ENCODE measurements around the gene NCBP1. TPM values are rescaled to one million over a fixed set of nuclear protein-coding genes. Genes with fewer than 3 reads are reported as not detected.
"Not testable (repeated sequence)": the region's sequence is repeated elsewhere in the genome, so short reads cannot be mapped to it uniquely, and the experiment has no call there.

Gene NCBP1
- total RNA-seq, 1 donor from 2014 or later = 25.4 TPM

GRCh38 chr9:97601228-97601898 is 32.3 kb upstream of the NCBP1 start:
- TF ChIP-seq, protein P1, sequence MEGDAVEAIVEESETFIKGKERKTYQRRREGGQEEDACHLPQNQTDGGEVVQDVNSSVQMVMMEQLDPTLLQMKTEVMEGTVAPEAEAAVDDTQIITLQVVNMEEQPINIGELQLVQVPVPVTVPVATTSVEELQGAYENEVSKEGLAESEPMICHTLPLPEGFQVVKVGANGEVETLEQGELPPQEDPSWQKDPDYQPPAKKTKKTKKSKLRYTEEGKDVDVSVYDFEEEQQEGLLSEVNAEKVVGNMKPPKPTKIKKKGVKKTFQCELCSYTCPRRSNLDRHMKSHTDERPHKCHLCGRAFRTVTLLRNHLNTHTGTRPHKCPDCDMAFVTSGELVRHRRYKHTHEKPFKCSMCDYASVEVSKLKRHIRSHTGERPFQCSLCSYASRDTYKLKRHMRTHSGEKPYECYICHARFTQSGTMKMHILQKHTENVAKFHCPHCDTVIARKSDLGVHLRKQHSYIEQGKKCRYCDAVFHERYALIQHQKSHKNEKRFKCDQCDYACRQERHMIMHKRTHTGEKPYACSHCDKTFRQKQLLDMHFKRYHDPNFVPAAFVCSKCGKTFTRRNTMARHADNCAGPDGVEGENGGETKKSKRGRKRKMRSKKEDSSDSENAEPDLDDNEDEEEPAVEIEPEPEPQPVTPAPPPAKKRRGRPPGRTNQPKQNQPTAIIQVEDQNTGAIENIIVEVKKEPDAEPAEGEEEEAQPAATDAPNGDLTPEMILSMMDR (IDR thresholded peaks at IDR 0.05) = no peak
- ATAC-seq (no peak), DNase-seq (no peak)
- H3K36me3 ChIP-seq = peaks cover 67% of the 10 kb centered on the region
- intact Hi-C loops (cut with DNase I) = no loop called here
- no peak overlapping the region for H3K4me3 ChIP-seq
- no peaks in the 10 kb centered on the region for H3K9me3 ChIP-seq
- peaks cover 6% of the 10 kb centered on the region for H3K4me1 ChIP-seq
- H3K27me3 ChIP-seq = no peaks in the 10 kb centered on the region
- H3K27ac ChIP-seq = no peak overlapping the region

DNA sequence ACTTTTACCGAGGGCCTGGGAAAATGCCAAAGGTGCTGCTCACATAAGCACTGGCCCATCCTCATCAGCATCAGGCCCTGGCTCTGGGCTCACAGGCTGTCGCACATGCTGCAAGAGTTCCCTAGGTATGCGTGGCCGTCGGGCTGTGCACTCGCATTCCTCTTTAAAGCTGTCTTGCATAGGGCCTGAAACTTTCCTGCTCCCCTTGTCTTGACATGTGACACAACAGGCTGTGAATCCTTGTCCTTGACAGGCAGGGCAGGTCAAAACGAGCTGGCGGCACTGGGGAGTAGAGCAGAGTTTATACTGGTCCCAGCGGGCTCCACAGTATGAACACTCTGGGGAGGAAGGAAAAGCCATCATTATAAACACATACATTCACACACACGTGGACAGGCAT is 31.2 kb upstream of the NCBP1 start:
- no peaks in the 10 kb centered on the region for H3K27me3 ChIP-seq
- no peak overlapping the region for H3K27ac ChIP-seq
- peaks cover 6% of the 10 kb centered on the region for H3K4me1 ChIP-seq
- intact Hi-C loops (cut with DNase I) = no loop called here
- DNase-seq = no peak
- no peak for ATAC-seq
- no peak overlapping the region for H3K4me3 ChIP-seq
- TF ChIP-seq, protein P1 (IDR thresholded peaks at IDR 0.05) = no peak
- H3K9me3 ChIP-seq = no peaks in the 10 kb centered on the region
- peaks cover 72% of the 10 kb centered on the region for H3K36me3 ChIP-seq

DNA sequence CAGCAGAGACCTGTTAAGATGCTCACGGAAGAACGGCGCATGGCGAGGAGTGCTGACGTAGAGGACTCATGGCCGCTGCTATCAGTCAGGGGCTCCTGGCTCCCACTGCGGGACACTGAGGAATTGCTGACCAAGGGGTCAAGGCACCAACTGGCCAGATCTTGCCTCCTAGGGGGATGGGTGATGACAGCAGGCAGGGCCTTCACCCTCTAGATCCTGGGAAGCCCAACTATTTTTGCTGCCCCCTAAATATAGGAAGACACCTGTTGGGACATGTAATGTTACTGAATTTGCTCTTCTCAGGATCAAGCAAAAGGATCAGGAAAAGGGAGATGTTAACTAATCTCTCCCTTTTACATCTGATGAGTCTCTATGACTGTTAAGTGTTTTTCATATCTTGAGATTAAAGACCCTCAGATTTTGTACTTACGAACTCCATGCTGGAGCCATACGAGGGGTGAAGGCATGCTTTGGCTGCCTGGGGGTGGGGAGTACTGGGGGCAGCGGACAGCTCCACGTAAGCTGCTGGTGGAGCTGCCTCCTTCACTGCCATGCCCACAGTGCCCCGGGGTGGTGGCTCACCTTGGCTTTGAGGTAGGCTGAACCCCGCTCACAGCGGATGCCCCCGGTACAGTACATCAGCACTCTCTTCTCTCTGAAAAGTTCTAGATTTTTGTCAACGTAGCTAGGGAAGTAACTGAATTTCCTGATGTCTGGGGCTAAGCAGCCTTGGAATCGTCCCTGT is 28.5 kb upstream of the NCBP1 start:
- H3K36me3 ChIP-seq = peaks cover 83% of the 10 kb centered on the region
- no peaks in the 10 kb centered on the region for H3K27me3 ChIP-seq
- no peak overlapping the region for H3K27ac ChIP-seq
- H3K4me3 ChIP-seq = no peak overlapping the region
- TF ChIP-seq, protein P1 (IDR thresholded peaks at IDR 0.05) = no peak
- H3K4me1 ChIP-seq = no peaks in the 10 kb centered on the region
- ATAC-seq = no peak
- DNase-seq = no peak
- H3K9me3 ChIP-seq = no peaks in the 10 kb centered on the region
- intact Hi-C loops (cut with DNase I) = no loop called here

- intact Hi-C loops (cut with DNase I) = loop anchor here (10.0 kb wide), 1 partner anchor 221 kb away; no protein-coding TSS in a partner anchor
Measured at GRCh38 chr9:97615439-97616072, 18.1 kb upstream of the NCBP1 start.

DNA sequence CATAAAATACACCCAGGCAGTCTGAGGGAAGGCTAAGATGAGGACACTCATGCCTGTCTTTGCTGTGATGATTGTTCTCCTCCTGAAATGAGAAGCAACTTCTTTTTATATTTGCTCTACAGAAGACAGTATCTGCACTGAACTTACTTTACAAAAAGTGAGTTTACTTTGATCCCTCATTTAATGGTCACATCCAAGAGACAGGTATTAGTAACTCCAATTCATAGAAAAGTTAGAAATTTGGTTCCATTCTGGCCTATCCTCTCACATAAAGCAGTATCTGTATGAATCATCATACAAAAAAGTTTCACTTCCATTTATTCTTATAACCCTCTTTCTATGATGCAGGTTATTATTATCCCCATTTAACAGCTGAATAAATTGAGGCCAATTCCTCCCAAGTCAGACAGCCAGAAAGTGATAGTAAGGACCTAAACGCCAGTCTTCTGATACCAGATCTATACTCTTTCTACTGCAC is 15.6 kb upstream of the NCBP1 start:
- Histone ChIP-seq H3K36me3 (peaks cover 33% of the 10 kb centered on the region), H3K27me3 (no peaks in the 10 kb centered on the region), H3K9me3 (no peaks in the 10 kb centered on the region), H3K27ac (no peak overlapping the region), H3K4me1 (no peaks in the 10 kb centered on the region), H3K4me3 (no peak overlapping the region)
- intact Hi-C loops (cut with DNase I) = loop anchor here (10.0 kb wide), 1 partner anchor 223 kb away; no protein-coding TSS in a partner anchor
- no peak for DNase-seq
- no peak for ATAC-seq
- TF ChIP-seq, protein P1 (IDR thresholded peaks at IDR 0.05) = no peak

More at GRCh38 chr9:97615439-97616072, 18.1 kb upstream of the NCBP1 start:
- no peaks in the 10 kb centered on the region for H3K9me3 ChIP-seq
- no peak overlapping the region for H3K27ac ChIP-seq
- DNase-seq = no peak
- H3K4me1 ChIP-seq = no peaks in the 10 kb centered on the region
- H3K4me3 ChIP-seq = no peak overlapping the region
- peak; percentile 91 for ATAC-seq
- H3K36me3 ChIP-seq = peaks cover 41% of the 10 kb centered on the region
- no peaks in the 10 kb centered on the region for H3K27me3 ChIP-seq
- TF ChIP-seq, protein P1 (IDR thresholded peaks at IDR 0.05) = peak; percentile 84

DNA sequence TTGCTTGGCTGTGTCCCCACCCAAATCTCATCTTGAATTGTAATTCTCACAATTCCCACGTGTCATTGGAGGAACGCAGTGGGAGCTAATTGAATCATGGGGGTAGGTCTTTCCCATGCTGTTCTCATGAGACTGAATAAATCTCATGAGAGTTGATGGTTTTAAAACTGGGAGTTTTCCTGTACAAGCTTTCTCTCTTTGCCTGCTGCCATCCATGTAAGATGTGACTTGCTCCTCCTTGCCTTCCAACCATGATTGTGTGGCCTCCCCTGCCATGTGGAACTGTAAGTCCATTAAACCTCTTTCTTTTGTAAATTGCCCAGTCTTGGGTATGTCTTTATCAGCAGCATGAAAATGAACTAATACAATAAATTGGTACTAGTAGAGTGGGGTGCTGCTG is 13.6 kb upstream of the NCBP1 start:
- H3K27me3 ChIP-seq; H3K9me3 ChIP-seq; H3K4me1 ChIP-seq; H3K4me3 ChIP-seq; intact Hi-C loops (cut with DNase I); DNase-seq; H3K27ac ChIP-seq; ATAC-seq: not testable (repeated sequence)
- H3K36me3 ChIP-seq = peaks cover 50% of the 10 kb centered on the region

- ATAC-seq; H3K27ac ChIP-seq; H3K4me3 ChIP-seq; intact Hi-C loops (cut with DNase I); DNase-seq; H3K4me1 ChIP-seq; H3K27me3 ChIP-seq; H3K9me3 ChIP-seq: not testable (repeated sequence)
- H3K36me3 ChIP-seq = peaks cover 44% of the 10 kb centered on the region
Measured at GRCh38 chr9:97622483-97622882, 11.1 kb upstream of the NCBP1 start.

Data from upper lobe of right lung (tissue), 1 donor.